T-cell (primary cell): Measurements from ENCODE around the gene RNF224. TPM values are rescaled to one million over a fixed set of nuclear protein-coding genes. Genes with fewer than 3 reads are reported as not detected.

Source experiments
- ATAC-seq, 4 experiments: fragments of 200-7000 bp in 3 of 4; fragments of 150-1000 bp in 1 of 4; cut with Tn5 transposase; replicated peaks in 1 of 4; 1 replicate in 3 of 4; 2 replicates in 1 of 4; pipeline ENCODE4 v1.10.0; 2021; ENCODE audit warnings: moderate library complexity in 3 of 4, mild to moderate bottlenecking in 2 of 4, moderate number of reproducible peaks in 1 of 4
- CTCF ChIA-PET, 2 donors: fragments of 300-600 bp; sonication (Branson Sonifier 250); formaldehyde crosslinking; loops; one replicate each; lab custom pipeline; 2022; ENCODE audit warnings: antibody characterized with exemption in 2 of 2; lab: Charles Lee
- POLR2A ChIA-PET, 2 donors: fragments of 300-600 bp; sonication (Branson Sonifier 250); formaldehyde crosslinking; loops; one replicate each; lab custom pipeline; 2022; ENCODE audit warnings: antibody characterized with exemption in 2 of 2; lab: Charles Lee
- DNase-seq, 35 experiments: peaks; one replicate each; pipeline versions ENCODE4 v3.0.0 to v3.0.0-alpha.2; 2013 to 2023
- H3K27ac ChIP-seq: one replicate; pipeline ENCODE4 v1.5.1; 2013; ENCODE audit warnings: low read length
- H3K27me3 ChIP-seq, 2 experiments: replicated peaks in 1 of 2; 1 replicate in 1 of 2; 2 replicates in 1 of 2; pipeline versions ENCODE4 v1.6.1 to v1.7.0; 2013; ENCODE audit warnings: low read length in 1 of 2, mixed read lengths in 1 of 2; ENCODE audit not compliant: control insufficient read depth in 2 of 2, insufficient read depth in 2 of 2; ENCODE audit errors: extremely low read depth in 1 of 2
- H3K36me3 ChIP-seq, 2 donors: 1 replicate in 1 of 2; 2 replicates in 1 of 2; pipeline versions ENCODE4 v1.6.1 to v1.7.0; 2013; ENCODE audit warnings: low read length in 1 of 2; ENCODE audit not compliant: control insufficient read depth in 2 of 2, insufficient read depth in 1 of 2; ENCODE audit errors: extremely low read depth in 1 of 2
- H3K4me1 ChIP-seq, 2 experiments: 1 replicate in 1 of 2; 2 replicates in 1 of 2; pipeline versions ENCODE4 v1.6.1 to v1.7.0; 2013; ENCODE audit warnings: low read length in 2 of 2, mixed read lengths in 1 of 2; ENCODE audit not compliant: insufficient read depth in 2 of 2, control insufficient read depth in 1 of 2; ENCODE audit errors: extremely low read depth in 1 of 2
- H3K4me3 ChIP-seq, 2 donors: 1 replicate in 1 of 2; 2 replicates in 1 of 2; pipeline versions ENCODE4 v1.5.1 to v1.7.0; 2013; ENCODE audit warnings: mild to moderate bottlenecking in 2 of 2, low read length in 1 of 2, moderate library complexity in 1 of 2; ENCODE audit not compliant: control insufficient read depth in 1 of 2; ENCODE audit errors: extremely low read depth in 1 of 2
- H3K9me3 ChIP-seq: 2 replicates; pipeline ENCODE4 v1.7.0; 2013
- H3K27ac Mint-ChIP-seq, 2 donors: one replicate each; pipeline ENCODE4 v1.8.0; 2020 to 2021; ENCODE audit warnings: mild to moderate bottlenecking in 2 of 2, mixed read lengths in 2 of 2
- H3K27me3 Mint-ChIP-seq, 2 donors: one replicate each; pipeline ENCODE4 v1.8.0; 2021 to 2022; ENCODE audit warnings: mixed read lengths in 2 of 2
- H3K36me3 Mint-ChIP-seq: one replicate; pipeline ENCODE4 v1.8.0; 2021; ENCODE audit warnings: mixed read lengths
- H3K4me1 Mint-ChIP-seq, 3 donors: one replicate each; pipeline ENCODE4 v1.8.0; 2020 to 2022; ENCODE audit warnings: mixed read lengths in 3 of 3, mild to moderate bottlenecking in 1 of 3
- H3K4me3 Mint-ChIP-seq, 3 donors: one replicate each; pipeline ENCODE4 v1.8.0; 2020 to 2022; ENCODE audit warnings: mild to moderate bottlenecking in 3 of 3, mixed read lengths in 3 of 3, moderate library complexity in 3 of 3
- H3K9me3 Mint-ChIP-seq, 3 donors: one replicate each; pipeline ENCODE4 v1.8.0; 2020 to 2022; ENCODE audit warnings: mixed read lengths in 3 of 3
- WGBS: methylation state at CpG from one replicate; pipeline ENCODE4 v1.1.5; 2013; ENCODE audit warnings: missing lambda C conversion rate; ENCODE audit not compliant: insufficient coverage; 5-methylcytosine and 5-hydroxymethylcytosine counted together
- total RNA-seq, 35 experiments: library from RNA in 6 of 35; stranded (reverse) in 6 of 35; fragments of 120-200 nt in 1 of 35; gene quantifications; one replicate each; pipeline versions ENCODE4 v1.2.1 to v1.2.4 and lab custom pipeline; 2013 to 2026

Gene RNF224
- total RNA-seq, 5 donors from 2014 or later (not counting 1 experiment from before 2014, with no cell fraction given): not detected

DNA sequence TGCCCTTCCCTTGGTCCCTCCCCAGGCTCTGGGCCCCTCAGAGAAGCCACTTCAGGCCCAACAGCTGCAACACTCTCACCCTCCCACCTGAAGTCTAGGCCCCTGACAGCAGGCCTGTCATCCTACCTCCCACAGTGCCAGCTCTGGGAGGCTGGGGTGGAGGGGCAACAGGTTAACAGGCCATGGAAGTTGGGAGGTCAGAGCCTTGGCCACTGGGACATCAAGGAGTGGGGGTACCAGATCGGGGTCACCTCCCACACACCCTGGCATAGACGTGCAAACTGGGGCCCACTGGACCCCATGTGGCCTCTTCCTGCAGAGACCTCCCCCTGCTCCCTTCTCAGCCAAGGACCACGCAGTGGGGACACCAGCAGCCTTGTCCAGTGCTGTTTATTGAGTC, 36.1 kb upstream of the RNF224 start:
- POLR2A ChIA-PET: interaction anchor here in 1 of 2 donors (0.7 kb wide), 1 partner anchor 553 kb away, joined by 6 read pairs; no protein-coding TSS in a partner anchor
- Mint-ChIP-seq H3K4me3 (peak overlapping the region in 1 of 3 donors; percentile 59), H3K27me3 (no peaks in the 10 kb centered on the region), H3K36me3 (peaks cover 5% of the 10 kb centered on the region), H3K9me3 (no peaks in the 10 kb centered on the region), H3K27ac (no peak overlapping the region), H3K4me1 (peaks cover 17 to 35% (median 30%) of the 10 kb centered on the region in 3 donors)
- CTCF ChIA-PET: interaction anchor here (0.6 kb wide), 2 partner anchors 41 to 45 kb away, joined by 3 to 6 read pairs; no protein-coding TSS in a partner anchor
- no peak overlapping the region for H3K4me3 ChIP-seq
- no peak for DNase-seq
- H3K27ac ChIP-seq: no peak overlapping the region
- ATAC-seq: no peak
- no peaks in the 10 kb centered on the region for H3K27me3 ChIP-seq
- H3K9me3 ChIP-seq: no peaks in the 10 kb centered on the region
- peaks cover 13 to 39% of the 10 kb centered on the region in 2 experiments for H3K4me1 ChIP-seq
- WGBS: 80% methylated on average over 3 of the region's 3 CpGs
- H3K36me3 ChIP-seq: peaks cover 5 to 18% of the 10 kb centered on the region in 2 donors

DNA sequence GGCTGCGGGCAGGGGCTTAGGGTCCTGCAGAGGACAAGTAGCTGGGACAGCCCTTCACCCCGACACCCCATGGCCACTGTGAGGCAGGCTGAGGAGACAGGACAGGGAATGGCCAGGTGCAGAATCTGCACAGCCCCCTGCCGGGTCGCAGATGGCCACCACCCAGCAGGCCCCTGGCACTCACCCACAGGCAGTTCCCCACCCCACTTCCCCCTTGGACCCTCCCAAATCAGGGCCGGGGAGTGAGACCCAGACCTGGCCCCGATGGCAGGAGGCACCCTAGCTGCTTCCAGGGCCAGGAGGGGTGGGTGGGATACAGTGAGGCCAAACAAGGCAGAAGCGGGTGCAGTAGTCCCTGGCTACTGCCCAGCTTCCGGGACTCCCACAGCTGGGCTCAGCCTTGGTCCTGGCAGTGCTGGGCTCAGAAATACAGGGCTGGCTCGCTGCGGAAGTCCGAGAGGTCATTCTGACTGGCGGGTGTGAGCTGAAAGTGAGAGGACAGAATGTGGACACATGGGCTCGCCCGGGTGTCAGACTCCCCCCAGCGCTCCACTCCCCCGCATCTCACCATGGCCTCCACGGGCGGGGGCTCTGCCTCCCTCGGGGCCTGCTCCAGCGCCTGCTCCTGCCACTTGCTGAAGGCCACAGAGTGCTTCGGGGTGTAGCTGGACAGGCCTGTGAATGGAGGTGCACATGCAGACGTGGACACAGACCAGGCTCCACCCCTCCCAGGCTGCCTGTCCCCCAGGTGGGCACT, 35.4 kb upstream of the RNF224 start:
- no peaks in the 10 kb centered on the region for H3K9me3 Mint-ChIP-seq
- POLR2A ChIA-PET: interaction anchor here in 1 of 2 donors (0.7 kb wide), 1 partner anchor 554 kb away, joined by 6 read pairs; no protein-coding TSS in a partner anchor

DNA sequence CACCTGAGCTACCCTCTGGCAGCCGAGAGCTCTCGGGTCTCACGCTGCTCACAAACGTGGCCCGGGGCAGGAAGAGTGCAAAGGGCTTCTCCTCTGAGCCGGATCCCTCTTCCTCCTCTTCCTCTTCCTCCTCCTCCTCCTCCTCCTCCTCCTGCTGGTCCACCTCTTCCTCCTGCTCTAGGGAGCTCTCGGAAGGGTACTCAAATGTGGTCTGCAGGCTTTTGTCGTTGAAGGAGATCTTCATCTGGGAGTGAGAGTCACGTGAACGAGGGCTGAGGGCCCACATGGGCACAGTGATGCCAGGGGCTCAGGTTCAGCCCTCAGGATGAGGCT, 34.9 kb upstream of the RNF224 start:
- H3K27me3 ChIP-seq: no peaks in the 10 kb centered on the region
- WGBS: 90% methylated on average over 8 of the region's 10 CpGs
- ChIA-PET CTCF (no interaction called here), POLR2A (no interaction called here)
- no peaks in the 10 kb centered on the region for H3K27me3 Mint-ChIP-seq
- ATAC-seq (no peak), DNase-seq (no peak)
- H3K9me3 Mint-ChIP-seq: no peaks in the 10 kb centered on the region
- peaks cover 10 to 26% (median 18%) of the 10 kb centered on the region in 3 donors for H3K4me1 Mint-ChIP-seq
- H3K36me3 ChIP-seq: peaks cover 5 to 13% of the 10 kb centered on the region in 2 donors
- H3K4me1 ChIP-seq: peaks cover 4 to 27% of the 10 kb centered on the region in 2 experiments
- H3K4me3 Mint-ChIP-seq: no peak overlapping the region
- no peaks in the 10 kb centered on the region for H3K9me3 ChIP-seq
- peaks cover 5% of the 10 kb centered on the region for H3K36me3 Mint-ChIP-seq
- H3K27ac ChIP-seq: no peak overlapping the region
- no peak overlapping the region for H3K4me3 ChIP-seq
- H3K27ac Mint-ChIP-seq: no peak overlapping the region

More for the DNA sequence above, 35.4 kb upstream of the RNF224 start:
- no peak overlapping the region for H3K4me3 Mint-ChIP-seq
- DNase-seq (no peak), ATAC-seq (no peak)
- CTCF ChIA-PET: interaction anchor here (0.6 kb wide), 2 partner anchors 41 to 44 kb away, joined by 3 to 6 read pairs; no protein-coding TSS in a partner anchor
- Histone ChIP-seq H3K27ac (no peak overlapping the region), H3K27me3 (no peaks in the 10 kb centered on the region), H3K36me3 (peaks cover 5 to 13% of the 10 kb centered on the region in 2 donors), H3K4me1 (peaks cover 10 to 33% of the 10 kb centered on the region in 2 experiments), H3K4me3 (no peak overlapping the region), H3K9me3 (no peaks in the 10 kb centered on the region)
- H3K36me3 Mint-ChIP-seq: peaks cover 5% of the 10 kb centered on the region
- no peaks in the 10 kb centered on the region for H3K27me3 Mint-ChIP-seq
- no peak overlapping the region for H3K27ac Mint-ChIP-seq
- H3K4me1 Mint-ChIP-seq: peaks cover 16 to 30% (median 23%) of the 10 kb centered on the region in 3 donors
- 93% methylated on average over 18 of the region's 22 CpGs for WGBS

DNA sequence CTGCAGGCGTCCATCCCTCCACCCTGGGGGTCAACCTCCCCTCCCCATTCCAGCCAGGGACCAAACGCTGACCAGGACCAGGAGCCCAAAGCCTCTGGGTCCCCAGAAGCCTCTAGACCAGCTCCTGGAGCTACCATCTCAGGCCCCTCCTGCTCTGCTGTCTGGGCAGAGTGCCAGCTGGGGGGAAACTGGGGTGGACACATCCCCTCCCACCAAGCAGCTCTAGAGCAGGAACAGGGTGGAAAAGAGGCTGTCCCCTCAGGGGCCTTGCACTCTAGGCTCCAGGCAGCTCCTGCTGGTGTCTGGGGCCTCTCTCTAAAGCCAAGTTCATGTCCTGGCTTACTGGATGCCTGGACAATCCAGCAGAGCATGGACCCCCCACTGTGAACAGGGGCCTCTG, 34.4 kb upstream of the RNF224 start:
- Mint-ChIP-seq H3K9me3 (no peaks in the 10 kb centered on the region), H3K27me3 (no peaks in the 10 kb centered on the region), H3K27ac (no peak overlapping the region), H3K4me3 (no peak overlapping the region), H3K36me3 (peaks cover 2% of the 10 kb centered on the region), H3K4me1 (peaks cover 6 to 22% (median 14%) of the 10 kb centered on the region in 3 donors)
- no peak overlapping the region for H3K27ac ChIP-seq
- no peak overlapping the region for H3K4me3 ChIP-seq
- ATAC-seq: no peak
- WGBS: 80% methylated on average over 1 of the region's 2 CpGs
- CTCF ChIA-PET: no interaction called here
- peaks cover 0 to 25% of the 10 kb centered on the region in 2 experiments for H3K4me1 ChIP-seq
- no peaks in the 10 kb centered on the region for H3K27me3 ChIP-seq
- no peaks in the 10 kb centered on the region for H3K9me3 ChIP-seq
- no peak for DNase-seq
- H3K36me3 ChIP-seq: peaks cover 5 to 13% of the 10 kb centered on the region in 2 donors
- POLR2A ChIA-PET: no interaction called here

DNA sequence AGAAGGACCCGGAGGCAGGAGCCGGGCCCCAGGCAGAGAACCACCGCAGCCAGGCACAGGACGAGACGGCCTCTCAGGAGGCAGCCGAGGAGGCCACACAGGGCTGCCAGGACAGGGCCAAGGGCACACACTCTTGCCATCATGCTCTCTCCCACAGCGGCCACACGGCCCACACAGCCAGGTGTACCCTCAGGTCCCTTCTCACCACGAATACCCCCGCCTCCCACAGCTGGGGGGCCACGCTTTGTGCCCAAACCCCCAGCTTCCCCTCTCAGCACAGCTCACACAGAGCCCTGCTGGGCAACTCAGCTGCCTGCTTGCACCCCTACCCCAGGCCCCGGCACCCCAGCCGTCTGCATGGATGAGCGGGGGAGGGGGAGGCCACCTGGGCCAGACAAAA, 33.5 kb upstream of the RNF224 start:
- peaks cover 5 to 13% of the 10 kb centered on the region in 2 donors for H3K36me3 ChIP-seq
- H3K4me1 Mint-ChIP-seq: peaks cover 6 to 25% (median 14%) of the 10 kb centered on the region in 3 donors
- peaks cover 2% of the 10 kb centered on the region for H3K36me3 Mint-ChIP-seq
- no peak overlapping the region for H3K4me3 Mint-ChIP-seq
- H3K9me3 Mint-ChIP-seq: no peaks in the 10 kb centered on the region
- ChIA-PET POLR2A (no interaction called here), CTCF (interaction anchor here in 1 of 2 donors (0.6 kb wide), 1 partner anchor 63 kb away, joined by 7 read pairs; no protein-coding TSS in a partner anchor)
- H3K4me3 ChIP-seq: no peak overlapping the region
- peaks cover 0 to 4% of the 10 kb centered on the region in 2 experiments for H3K27me3 ChIP-seq
- 91% methylated on average over 12 of the region's 14 CpGs for WGBS
- DNase-seq (no peak), ATAC-seq (no peak)
- no peaks in the 10 kb centered on the region for H3K9me3 ChIP-seq
- no peak overlapping the region for H3K27ac ChIP-seq
- H3K27ac Mint-ChIP-seq: no peak overlapping the region
- peaks cover 0 to 25% of the 10 kb centered on the region in 2 experiments for H3K4me1 ChIP-seq
- no peaks in the 10 kb centered on the region for H3K27me3 Mint-ChIP-seq

DNA sequence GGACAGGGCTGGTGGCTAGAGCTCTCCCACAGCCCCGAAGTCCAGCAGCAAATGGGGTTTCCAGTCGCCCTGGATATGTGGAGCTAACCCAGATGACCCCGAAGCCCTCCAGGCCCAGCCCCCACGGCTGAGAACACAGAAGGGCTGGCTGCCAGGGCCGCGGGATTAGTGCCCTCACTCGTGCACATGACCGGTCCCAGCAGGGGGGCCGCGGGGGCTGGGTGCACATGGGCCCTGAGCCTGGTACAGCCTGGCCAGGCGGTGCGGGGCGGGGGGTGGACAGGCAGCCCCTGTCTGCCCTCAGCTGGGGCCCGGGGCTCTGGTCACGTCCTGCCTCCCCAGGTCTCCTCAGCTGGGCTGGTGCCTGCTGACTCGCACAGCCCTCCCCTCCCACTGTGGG, 32.9 kb upstream of the RNF224 start:
- Histone ChIP-seq H3K9me3 (no peaks in the 10 kb centered on the region), H3K27ac (no peak overlapping the region), H3K27me3 (peaks cover 0 to 7% of the 10 kb centered on the region in 2 experiments), H3K36me3 (peaks cover 5 to 13% of the 10 kb centered on the region in 2 donors), H3K4me1 (peaks cover 0 to 26% of the 10 kb centered on the region in 2 experiments), H3K4me3 (no peak overlapping the region)
- Mint-ChIP-seq H3K27ac (no peak overlapping the region), H3K4me3 (no peak overlapping the region), H3K4me1 (peaks cover 0 to 19% (median 9%) of the 10 kb centered on the region in 3 donors), H3K27me3 (no peaks in the 10 kb centered on the region), H3K9me3 (no peaks in the 10 kb centered on the region), H3K36me3 (no peaks in the 10 kb centered on the region)
- 91% methylated on average over 15 of the region's 16 CpGs for WGBS
- ATAC-seq (no peak), DNase-seq (no peak)
- ChIA-PET CTCF (interaction anchor here in 1 of 2 donors (0.6 kb wide), 1 partner anchor 64 kb away, joined by 7 read pairs; no protein-coding TSS in a partner anchor), POLR2A (no interaction called here)
